Activated CD4-positive, alpha-beta T cell treated with anti-CD3 and anti-CD28 coated beads, Interleukin-2, amount 10 ng/mL, durations not matched to agents 7 days and 5 days (primary cell): ENCODE data around the gene PARD3. TPM values are rescaled to one million over a fixed set of nuclear protein-coding genes. Genes with fewer than 3 reads are reported as not detected.

Source experiments
- CTCF ChIA-PET: fragments of 350-600 bp; sonication (Branson Sonifier 250); formaldehyde crosslinking; loops from one replicate; lab custom pipeline; 2021; ENCODE audit warnings: antibody characterized with exemption; lab: Charles Lee
- POLR2A ChIA-PET: fragments of 350-600 bp; sonication (Branson Sonifier 250); formaldehyde crosslinking; loops from one replicate; lab custom pipeline; 2021; ENCODE audit warnings: antibody characterized with exemption; lab: Charles Lee
- DNase-seq: peaks from one replicate; pipeline ENCODE4 v3.0.0-alpha.2; 2020
- H3K27ac Mint-ChIP-seq: one replicate; pipeline ENCODE4 v1.8.0; 2021; ENCODE audit warnings: mild to moderate bottlenecking, moderate library complexity, mixed read lengths
- H3K27me3 Mint-ChIP-seq: one replicate; pipeline ENCODE4 v1.8.0; 2021; ENCODE audit warnings: mixed read lengths
- H3K36me3 Mint-ChIP-seq: one replicate; pipeline ENCODE4 v1.8.0; 2021; ENCODE audit warnings: low read depth, mixed read lengths
- H3K4me1 Mint-ChIP-seq: one replicate; pipeline ENCODE4 v1.8.0; 2021; ENCODE audit warnings: mixed read lengths
- H3K4me3 Mint-ChIP-seq: one replicate; pipeline ENCODE4 v1.8.0; 2021; ENCODE audit warnings: mild to moderate bottlenecking, moderate library complexity, mixed read lengths
- H3K9me3 Mint-ChIP-seq: one replicate; pipeline ENCODE4 v1.8.0; 2021; ENCODE audit warnings: mixed read lengths
- total RNA-seq, 2 experiments: library from RNA; stranded (reverse); gene quantifications; one replicate each; pipeline ENCODE4 v1.2.3, GENCODE V29; 2021

Gene PARD3
- total RNA-seq, 2 experiments from 2014 or later = 1.0 to 1.2 TPM

- Mint-ChIP-seq H3K36me3 (no peaks in the 10 kb centered on the region), H3K4me1 (no peaks in the 10 kb centered on the region), H3K4me3 (no peak overlapping the region), H3K9me3 (no peaks in the 10 kb centered on the region), H3K27ac (no peak overlapping the region), H3K27me3 (no peaks in the 10 kb centered on the region)
- POLR2A ChIA-PET = no interaction called here
- CTCF ChIA-PET = no interaction called here
- DNase-seq = no peak
Observed at GRCh38 chr10:34413756-34414587, 401.1 kb downstream of the PARD3 start.

- Mint-ChIP-seq H3K9me3 (no peaks in the 10 kb centered on the region), H3K27ac (no peak overlapping the region), H3K27me3 (no peaks in the 10 kb centered on the region), H3K4me3 (no peak overlapping the region), H3K36me3 (no peaks in the 10 kb centered on the region), H3K4me1 (no peaks in the 10 kb centered on the region)
- ChIA-PET CTCF (no interaction called here), POLR2A (no interaction called here)
- no peak for DNase-seq
Observed at GRCh38 chr10:34413214-34413613, 401.9 kb downstream of the PARD3 start.

- H3K4me3 Mint-ChIP-seq = no peak overlapping the region
- no peaks in the 10 kb centered on the region for H3K27me3 Mint-ChIP-seq
- POLR2A ChIA-PET = no interaction called here
- CTCF ChIA-PET = no interaction called here
- no peaks in the 10 kb centered on the region for H3K36me3 Mint-ChIP-seq
- no peak for DNase-seq
- H3K27ac Mint-ChIP-seq = no peak overlapping the region
- H3K9me3 Mint-ChIP-seq = no peaks in the 10 kb centered on the region
- no peaks in the 10 kb centered on the region for H3K4me1 Mint-ChIP-seq
Observed at GRCh38 chr10:34408956-34409355, 406.1 kb downstream of the PARD3 start.

GRCh38 chr10:34408381-34408780, 406.7 kb downstream of the PARD3 start:
- H3K36me3 Mint-ChIP-seq = no peaks in the 10 kb centered on the region
- ChIA-PET CTCF (interaction anchor here (0.6 kb wide), 1 partner anchor 94 kb away, joined by 3 read pairs; no protein-coding TSS in a partner anchor), POLR2A (no interaction called here)
- H3K27ac Mint-ChIP-seq = no peak overlapping the region
- H3K4me1 Mint-ChIP-seq = no peaks in the 10 kb centered on the region
- no peaks in the 10 kb centered on the region for H3K27me3 Mint-ChIP-seq
- H3K4me3 Mint-ChIP-seq = no peak overlapping the region
- DNase-seq = no peak
- no peaks in the 10 kb centered on the region for H3K9me3 Mint-ChIP-seq

GRCh38 chr10:34407324-34407805, 407.7 kb downstream of the PARD3 start:
- POLR2A ChIA-PET = no interaction called here
- Mint-ChIP-seq H3K9me3 (no peaks in the 10 kb centered on the region), H3K36me3 (no peaks in the 10 kb centered on the region), H3K4me1 (no peaks in the 10 kb centered on the region), H3K27me3 (no peaks in the 10 kb centered on the region), H3K27ac (no peak overlapping the region), H3K4me3 (no peak overlapping the region)
- CTCF ChIA-PET = no interaction called here
- DNase-seq = no peak

GRCh38 chr10:34406463-34407323, 408.4 kb downstream of the PARD3 start:
- ChIA-PET POLR2A (no interaction called here), CTCF (no interaction called here)
- no peaks in the 10 kb centered on the region for H3K9me3 Mint-ChIP-seq
- H3K27ac Mint-ChIP-seq = no peak overlapping the region
- H3K36me3 Mint-ChIP-seq = no peaks in the 10 kb centered on the region
- H3K4me1 Mint-ChIP-seq = no peaks in the 10 kb centered on the region
- no peak overlapping the region for H3K4me3 Mint-ChIP-seq
- no peak for DNase-seq
- H3K27me3 Mint-ChIP-seq = no peaks in the 10 kb centered on the region

- DNase-seq = no peak
- Mint-ChIP-seq H3K4me1 (no peaks in the 10 kb centered on the region), H3K4me3 (no peak overlapping the region), H3K27ac (no peak overlapping the region), H3K9me3 (no peaks in the 10 kb centered on the region), H3K27me3 (no peaks in the 10 kb centered on the region), H3K36me3 (no peaks in the 10 kb centered on the region)
- ChIA-PET POLR2A (no interaction called here), CTCF (no interaction called here)
Observed at GRCh38 chr10:34405611-34406462, 409.3 kb downstream of the PARD3 start.

- Mint-ChIP-seq H3K9me3 (no peaks in the 10 kb centered on the region), H3K4me1 (no peaks in the 10 kb centered on the region), H3K36me3 (no peaks in the 10 kb centered on the region), H3K27ac (no peak overlapping the region), H3K4me3 (no peak overlapping the region), H3K27me3 (no peaks in the 10 kb centered on the region)
- no peak for DNase-seq
- ChIA-PET POLR2A (no interaction called here), CTCF (no interaction called here)
Observed at GRCh38 chr10:34403512-34403911, 411.6 kb downstream of the PARD3 start.

GRCh38 chr10:34400075-34400474, 415.0 kb downstream of the PARD3 start:
- H3K27ac Mint-ChIP-seq = no peak overlapping the region
- no peak overlapping the region for H3K4me3 Mint-ChIP-seq
- ChIA-PET POLR2A (no interaction called here), CTCF (no interaction called here)
- no peaks in the 10 kb centered on the region for H3K4me1 Mint-ChIP-seq
- H3K9me3 Mint-ChIP-seq = no peaks in the 10 kb centered on the region
- H3K27me3 Mint-ChIP-seq = no peaks in the 10 kb centered on the region
- DNase-seq = no peak
- no peaks in the 10 kb centered on the region for H3K36me3 Mint-ChIP-seq

- Mint-ChIP-seq H3K27ac (no peak overlapping the region), H3K27me3 (no peaks in the 10 kb centered on the region), H3K4me3 (no peak overlapping the region), H3K36me3 (no peaks in the 10 kb centered on the region), H3K4me1 (no peaks in the 10 kb centered on the region), H3K9me3 (no peaks in the 10 kb centered on the region)
- ChIA-PET POLR2A (no interaction called here), CTCF (no interaction called here)
- no peak for DNase-seq
Observed at GRCh38 chr10:34399013-34399412, 416.1 kb downstream of the PARD3 start.

GRCh38 chr10:34397324-34397723, 417.8 kb downstream of the PARD3 start:
- Mint-ChIP-seq H3K27me3 (no peaks in the 10 kb centered on the region), H3K9me3 (no peaks in the 10 kb centered on the region), H3K4me3 (no peak overlapping the region), H3K36me3 (no peaks in the 10 kb centered on the region), H3K4me1 (no peaks in the 10 kb centered on the region), H3K27ac (no peak overlapping the region)
- POLR2A ChIA-PET = no interaction called here
- CTCF ChIA-PET = no interaction called here
- DNase-seq = no peak

GRCh38 chr10:34396663-34397062, 418.4 kb downstream of the PARD3 start:
- Mint-ChIP-seq H3K9me3 (no peaks in the 10 kb centered on the region), H3K36me3 (no peaks in the 10 kb centered on the region), H3K27ac (no peak overlapping the region), H3K4me1 (no peaks in the 10 kb centered on the region), H3K27me3 (no peaks in the 10 kb centered on the region), H3K4me3 (no peak overlapping the region)
- CTCF ChIA-PET = no interaction called here
- POLR2A ChIA-PET = no interaction called here
- no peak for DNase-seq
